ENCODE results near the gene TMEM239.

GRCh38 chr20:2806351-2806701 lies 9.8 kb upstream of the TMEM239 start:
- TF ChIP-seq CTCF (conservative IDR thresholded peaks at IDR 0.05) (no peak), EZH2 (IDR thresholded peaks at IDR 0.05; ENCODE audit: low read depth) (no peak)
